ENCODE results near the gene STIM2. TPM values are rescaled to one million over a fixed set of nuclear protein-coding genes. Genes with fewer than 3 reads are reported as not detected.

STIM2 gene
- total and polyA plus RNA-seq, 2 donors (not counting 1 experiment from before 2014, with no cell fraction given) = 48.6 to 96.0 TPM

GRCh38 chr4:27058819-27059406 lies 198.3 kb downstream of the STIM2 start:
- CTCF ChIA-PET = interaction anchor here (1.2 kb wide), 1 partner anchor 10 kb away, joined by 4 read pairs; no protein-coding TSS in a partner anchor
- H4K20me1 ChIP-seq (ENCODE audit: control insufficient read depth, insufficient read depth, low read length, poor library complexity, severe bottlenecking) = no peaks in the 10 kb centered on the region
- no peak for ATAC-seq (ENCODE audit: low read depth)
- peaks cover 20% of the 10 kb centered on the region for H3K27me3 Mint-ChIP-seq
- TF ChIP-seq CTCF (IDR thresholded peaks at IDR 0.05) = no peak
- no peak for TF ChIP-seq EZH2 (IDR thresholded peaks at IDR 0.05; ENCODE audit: borderline replicate concordance, insufficient read depth, low read depth, low read length, poor library complexity, severe bottlenecking)
- H3K9me3 Mint-ChIP-seq (ENCODE audit: insufficient read depth) = no peaks in the 10 kb centered on the region
- no peaks in the 10 kb centered on the region for H3K79me2 ChIP-seq (ENCODE audit: control insufficient read depth, insufficient read depth, low read length)
- no peak overlapping the region for H3K4me2 ChIP-seq (replicated peaks; ENCODE audit: low read depth, low read length, poor library complexity, severe bottlenecking)
- H2AFZ ChIP-seq (ENCODE audit: insufficient read depth, low read depth, low read length, poor library complexity, severe bottlenecking) = no peak overlapping the region
- POLR2A ChIA-PET = no interaction called here
- no peak overlapping the region for H3K4me3 ChIP-seq (ENCODE audit: control extremely low read depth in 1 of 5, extremely low read depth in 1 of 5, insufficient read depth in 1 of 5, low read depth in 2 of 5, low read length in 4 of 5)
- H3K4me1 ChIP-seq (ENCODE audit: control insufficient read depth in 2 of 2, insufficient read depth in 2 of 2, low read length in 2 of 2) = no peaks in the 10 kb centered on the region
- WGBS (ENCODE audit: insufficient coverage) = 87% methylated on average over 3 of the region's 5 CpGs
- no peaks in the 10 kb centered on the region for H3K4me1 Mint-ChIP-seq
- H3K9ac ChIP-seq (ENCODE audit: low read length) = no peak overlapping the region
- H3K27me3 ChIP-seq (replicated peaks in 1 of 4; ENCODE audit: control extremely low read depth in 1 of 4, control insufficient read depth in 3 of 4, insufficient read depth in 4 of 4, low read length in 3 of 4) = peaks cover 0 to 7% (median 1%) of the 10 kb centered on the region in 4 experiments
- no peak for DNase-seq
- no peaks in the 10 kb centered on the region for H3K9me3 ChIP-seq (ENCODE audit: control extremely low read depth in 1 of 3, control insufficient read depth in 2 of 3, insufficient read depth in 1 of 3, low read length in 2 of 3)
- no peak overlapping the region for H3K27ac ChIP-seq (ENCODE audit: low read length in 2 of 2)
- H3K36me3 ChIP-seq (replicated peaks in 1 of 2; ENCODE audit: control extremely low read depth in 1 of 2, control insufficient read depth in 1 of 2, extremely low read depth in 1 of 2, insufficient read depth in 2 of 2, low read length in 1 of 2) = no peaks in the 10 kb centered on the region
- no peak overlapping the region for H3K27ac Mint-ChIP-seq
- intact Hi-C loops (cut with micrococcal nuclease) = no loop called here
- no peak overlapping the region for H3K4me3 Mint-ChIP-seq

GRCh38 chr4:27059446-27059845 lies 198.8 kb downstream of the STIM2 start:
- Histone ChIP-seq H3K4me3 (ENCODE audit: control extremely low read depth in 1 of 5, extremely low read depth in 1 of 5, insufficient read depth in 1 of 5, low read depth in 2 of 5, low read length in 4 of 5) (no peak overlapping the region), H3K27me3 (replicated peaks in 1 of 4; ENCODE audit: control extremely low read depth in 1 of 4, control insufficient read depth in 3 of 4, insufficient read depth in 4 of 4, low read length in 3 of 4) (peaks cover 0 to 7% (median 1%) of the 10 kb centered on the region in 4 experiments), H3K4me2 (replicated peaks; ENCODE audit: low read depth, low read length, poor library complexity, severe bottlenecking) (no peak overlapping the region), H3K36me3 (replicated peaks in 1 of 2; ENCODE audit: control extremely low read depth in 1 of 2, control insufficient read depth in 1 of 2, extremely low read depth in 1 of 2, insufficient read depth in 2 of 2, low read length in 1 of 2) (no peaks in the 10 kb centered on the region), H3K4me1 (ENCODE audit: control insufficient read depth in 2 of 2, insufficient read depth in 2 of 2, low read length in 2 of 2) (no peaks in the 10 kb centered on the region), H3K9ac (ENCODE audit: low read length) (no peak overlapping the region), H3K9me3 (ENCODE audit: control extremely low read depth in 1 of 3, control insufficient read depth in 2 of 3, insufficient read depth in 1 of 3, low read length in 2 of 3) (no peaks in the 10 kb centered on the region), H3K27ac (ENCODE audit: low read length in 2 of 2) (no peak overlapping the region), H2AFZ (ENCODE audit: insufficient read depth, low read depth, low read length, poor library complexity, severe bottlenecking) (no peak overlapping the region), H4K20me1 (ENCODE audit: control insufficient read depth, insufficient read depth, low read length, poor library complexity, severe bottlenecking) (no peaks in the 10 kb centered on the region), H3K79me2 (ENCODE audit: control insufficient read depth, insufficient read depth, low read length) (no peaks in the 10 kb centered on the region)
- Mint-ChIP-seq H3K4me3 (no peak overlapping the region), H3K4me1 (no peaks in the 10 kb centered on the region), H3K27me3 (peaks cover 18% of the 10 kb centered on the region), H3K27ac (no peak overlapping the region), H3K9me3 (ENCODE audit: insufficient read depth) (no peaks in the 10 kb centered on the region)
- no peak for DNase-seq
- 94% methylated on average over 2 of the region's 5 CpGs for WGBS (ENCODE audit: insufficient coverage)
- no peak for TF ChIP-seq CTCF (IDR thresholded peaks at IDR 0.05)
- no peak for TF ChIP-seq EZH2 (IDR thresholded peaks at IDR 0.05; ENCODE audit: borderline replicate concordance, insufficient read depth, low read depth, low read length, poor library complexity, severe bottlenecking)
- ChIA-PET POLR2A (no interaction called here), CTCF (no interaction called here)
- intact Hi-C loops (cut with micrococcal nuclease) = no loop called here
- ATAC-seq (ENCODE audit: low read depth) = no peak

Data from B cell (primary cell).